NCI-H345 treated with DMSO at 0.1 percent for 48 hours (cell line): ENCODE measurements around the gene COL4A1.
"Not testable (repeated sequence)": the region's sequence is repeated elsewhere in the genome, so short reads cannot be mapped to it uniquely, and the experiment has no call there.

Experiments
- DNase-seq: peaks from one replicate; lab custom pipeline; 2025; ENCODE audit not compliant: unreplicated experiment; lab: John Stamatoyannopoulos, UW

The COL4A1 gene

DNA sequence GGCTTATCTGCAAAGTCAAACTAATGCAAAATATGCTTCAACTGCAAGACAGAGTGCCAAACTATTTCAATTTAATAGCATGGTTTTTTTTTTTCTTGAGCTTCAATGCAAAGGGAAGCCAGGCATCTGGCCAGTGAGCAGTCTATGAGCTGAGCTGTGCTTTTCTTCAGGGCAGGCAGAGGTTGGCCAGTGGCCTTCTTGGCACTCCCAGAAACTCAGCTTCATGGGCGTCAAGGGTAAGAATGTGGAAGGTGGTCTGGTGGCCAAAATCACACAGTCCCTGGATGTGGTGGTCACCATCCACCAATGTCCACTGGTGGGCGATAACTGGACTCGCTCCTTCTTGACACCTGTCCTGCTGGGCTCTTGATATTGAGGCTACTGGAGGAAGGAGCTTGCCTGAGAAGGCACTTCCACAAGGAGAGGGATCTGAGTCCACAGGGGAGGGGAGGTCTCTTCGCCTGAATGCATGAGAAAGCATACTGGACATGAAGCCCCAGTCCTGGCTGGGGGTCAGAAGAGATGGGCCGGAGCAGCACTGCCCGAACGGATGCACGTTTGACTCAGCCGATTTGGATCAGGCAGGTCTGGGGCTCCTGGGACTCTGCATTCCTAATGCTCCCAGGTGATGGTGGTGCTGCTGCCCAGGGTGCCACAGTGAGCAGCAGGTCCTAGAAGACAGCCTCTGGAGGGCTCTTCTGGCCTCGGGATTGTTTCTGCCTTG, 17.2 kb upstream of the COL4A1 start:
- no peak for DNase-seq

DNA sequence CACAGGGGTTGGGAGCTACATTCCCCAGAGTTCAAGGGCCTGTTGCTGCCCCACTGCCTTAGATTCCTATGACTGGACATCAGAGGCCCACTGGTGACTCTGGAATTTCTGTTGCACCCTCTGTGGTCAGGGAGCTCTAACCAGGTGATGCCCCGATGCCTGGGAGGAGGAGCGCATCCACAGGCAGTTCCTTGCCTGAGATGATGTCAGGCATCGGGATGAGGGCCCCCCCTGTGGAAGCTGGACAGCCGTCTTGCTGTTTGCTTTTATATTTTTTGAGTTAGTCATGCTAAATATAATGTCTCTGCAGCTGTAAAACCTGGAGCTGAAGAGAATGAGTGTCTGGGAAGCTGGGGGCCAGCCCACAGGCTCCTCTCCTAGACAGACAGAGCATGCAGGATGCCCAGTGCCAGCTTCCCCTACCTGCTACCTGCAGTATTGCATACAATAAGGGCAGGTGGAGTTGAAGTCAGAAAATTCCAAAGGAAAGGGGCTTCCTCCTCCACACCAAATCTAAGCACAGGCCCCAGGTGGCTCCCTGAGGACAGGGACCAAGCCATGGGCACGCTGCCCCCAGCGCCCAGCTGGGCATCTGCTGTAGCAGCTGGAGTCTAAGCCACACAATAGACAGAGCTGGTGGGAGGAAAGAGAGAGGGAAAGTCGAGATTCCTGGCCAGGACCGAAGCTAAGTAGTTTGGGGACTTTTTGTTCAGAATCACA, 16.4 kb upstream of the COL4A1 start:
- DNase-seq = no peak

DNA sequence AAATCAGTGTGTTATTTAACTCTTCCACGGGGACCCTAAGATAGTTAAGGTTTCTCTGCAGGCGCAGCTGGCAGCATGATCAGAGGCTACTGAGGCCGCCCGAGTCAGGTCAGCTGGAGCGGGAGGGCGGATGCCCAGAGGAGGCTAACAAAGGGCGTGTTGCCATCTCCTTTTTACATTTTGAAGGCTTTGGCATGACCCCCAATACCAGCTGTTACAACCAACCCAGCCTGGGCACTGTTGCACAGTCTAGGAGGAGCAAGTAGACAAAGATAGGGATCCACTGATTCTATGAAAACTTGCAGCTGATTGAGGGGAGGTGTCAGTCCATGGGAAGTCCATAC, 15.8 kb upstream of the COL4A1 start:
- no peak for DNase-seq

DNA sequence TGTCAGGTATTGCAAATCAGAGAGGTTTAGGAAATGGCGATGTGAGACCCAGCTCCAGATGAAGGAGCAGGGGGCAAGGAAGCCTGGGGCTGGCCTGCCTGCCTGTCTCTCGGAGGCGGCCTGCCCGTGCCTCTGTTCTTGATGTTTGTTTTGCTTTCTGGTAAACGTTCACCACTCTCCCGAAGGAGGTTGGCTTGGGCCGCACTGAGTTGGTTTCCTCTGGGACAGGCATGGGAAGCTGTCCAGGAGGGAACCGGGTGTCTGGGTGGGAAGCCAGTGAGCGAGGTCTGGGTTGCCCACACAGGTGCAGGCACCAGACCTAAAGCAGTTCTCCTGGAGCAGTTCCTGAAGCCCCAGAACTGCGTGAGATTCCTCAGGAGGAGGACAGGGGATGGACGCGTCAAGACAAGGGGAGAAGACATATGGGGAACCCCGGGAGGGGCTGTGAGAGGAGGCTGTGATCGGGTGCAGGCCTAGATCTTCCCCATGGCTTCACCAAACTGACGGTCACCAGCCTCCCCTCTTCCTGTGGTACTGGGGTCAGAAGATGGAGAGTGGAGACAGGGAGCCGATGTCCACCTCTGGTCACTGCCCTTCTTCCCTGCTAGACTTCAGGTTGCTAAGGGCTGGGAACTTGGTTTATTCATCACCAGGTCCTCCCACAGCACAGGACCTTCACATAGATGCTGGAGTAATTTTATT, 15.3 kb upstream of the COL4A1 start:
- DNase-seq = no peak

DNA sequence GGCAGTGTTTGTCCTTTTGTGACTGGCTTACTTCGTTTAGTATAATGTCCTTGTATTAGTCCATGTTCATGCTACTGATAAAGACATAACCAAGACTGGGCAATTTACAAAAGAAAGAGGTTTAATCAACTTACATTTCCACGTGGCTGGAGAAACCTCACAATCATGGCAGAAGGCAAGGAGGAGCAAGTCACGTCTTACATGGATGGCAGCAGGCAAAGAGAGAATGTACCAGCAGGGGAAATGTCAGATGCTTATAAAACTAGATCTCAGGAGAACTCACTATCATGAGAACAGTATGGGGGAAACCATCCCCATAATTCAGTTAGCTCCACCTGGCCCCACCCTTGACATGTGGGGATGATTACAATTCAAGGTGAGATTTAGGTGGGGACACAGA, 14.6 kb upstream of the COL4A1 start:
- DNase-seq = not testable (repeated sequence)

DNA sequence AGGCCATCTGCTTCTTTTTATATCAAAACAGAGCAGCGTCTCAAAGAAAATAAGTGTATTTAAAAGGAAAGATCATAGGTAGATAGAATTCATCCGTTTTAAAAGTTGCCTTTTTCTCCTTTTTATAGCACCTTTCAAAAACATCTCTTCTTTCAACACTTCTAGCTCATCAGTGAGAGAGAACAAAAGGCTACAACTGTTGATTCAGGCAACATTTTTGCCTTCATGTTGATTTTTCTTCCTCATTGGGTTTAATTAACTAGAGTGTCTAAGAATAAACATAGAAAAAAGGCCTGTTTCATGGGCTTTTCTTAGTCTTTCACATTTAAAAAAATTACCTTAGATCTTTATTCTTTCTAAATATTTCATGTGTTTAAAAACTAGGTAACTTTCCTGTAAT, 13.7 kb upstream of the COL4A1 start:
- DNase-seq = no peak

DNA sequence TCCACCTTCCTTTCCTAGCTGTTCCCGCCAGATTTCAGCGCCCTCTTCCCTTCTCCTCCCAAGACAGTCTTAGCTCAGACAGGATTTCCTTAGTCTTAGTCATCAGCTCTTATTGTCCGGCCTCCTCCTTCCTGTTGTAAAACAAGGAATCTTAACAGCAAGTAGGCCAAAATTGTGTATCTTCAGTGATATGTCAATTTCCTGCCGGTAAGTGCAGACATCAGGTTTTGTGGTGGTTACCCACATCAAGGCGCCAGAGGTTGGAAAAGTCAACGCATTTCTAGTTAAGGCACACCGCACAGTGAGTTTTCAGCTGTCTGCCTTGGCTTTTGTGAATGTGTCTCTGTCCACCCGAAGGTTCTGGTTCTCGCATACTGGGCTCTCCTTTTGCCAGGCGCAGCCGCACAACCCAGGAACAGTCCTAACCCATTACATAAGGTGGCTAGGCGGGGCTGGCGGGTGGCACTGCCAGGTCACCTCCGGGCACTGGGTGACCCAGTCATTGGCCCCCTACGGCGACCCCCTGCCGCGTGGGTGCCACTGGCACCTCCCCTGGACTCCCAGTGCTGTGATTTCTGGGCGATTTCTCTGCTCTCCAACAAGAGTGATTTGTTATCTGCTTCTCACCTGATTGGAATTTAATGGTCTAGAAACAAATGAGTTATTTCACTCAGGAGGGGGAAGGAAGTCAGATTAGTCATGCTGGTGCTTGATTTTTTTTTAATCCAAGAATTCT, 13.0 kb upstream of the COL4A1 start:
- DNase-seq = no peak

DNA sequence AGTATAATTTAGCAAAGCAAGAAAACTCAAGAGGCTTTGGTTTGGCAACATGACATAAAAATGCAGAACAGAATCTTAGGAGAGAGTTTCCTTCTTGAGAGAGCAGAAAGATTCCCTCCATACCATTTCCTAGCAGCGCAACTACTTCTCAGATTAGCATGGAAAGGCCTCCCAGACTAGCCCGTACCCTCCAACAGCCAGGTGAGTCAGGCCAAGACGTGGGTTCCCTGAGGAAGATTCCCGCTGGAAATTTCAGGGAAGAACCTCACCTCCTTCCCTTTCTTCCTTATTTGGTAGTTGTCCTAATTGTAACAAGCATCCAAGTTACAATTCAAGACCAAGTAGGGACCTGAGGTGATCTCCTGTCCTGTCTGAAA, 12.4 kb upstream of the COL4A1 start:
- no peak for DNase-seq

DNA sequence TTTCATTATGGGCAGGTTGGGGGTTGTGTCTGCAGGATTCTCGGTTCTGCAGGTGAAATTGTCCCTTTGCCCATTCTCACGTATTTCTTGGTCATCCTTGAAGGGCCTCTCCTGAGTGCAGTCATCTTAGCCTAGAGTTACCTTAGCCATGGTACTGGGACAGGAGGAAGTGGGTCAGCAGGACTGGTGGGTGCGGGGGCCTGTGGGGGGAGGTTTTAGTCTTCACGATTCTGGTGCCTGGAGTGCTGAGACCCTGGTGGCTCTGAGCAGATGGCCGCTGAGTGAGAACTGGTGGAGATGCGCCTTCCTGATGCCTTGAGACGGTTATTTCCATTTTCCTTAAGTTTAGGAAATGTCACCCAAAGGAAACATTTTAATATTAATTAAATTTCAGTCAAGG, 12.0 kb upstream of the COL4A1 start:
- DNase-seq = no peak

DNA sequence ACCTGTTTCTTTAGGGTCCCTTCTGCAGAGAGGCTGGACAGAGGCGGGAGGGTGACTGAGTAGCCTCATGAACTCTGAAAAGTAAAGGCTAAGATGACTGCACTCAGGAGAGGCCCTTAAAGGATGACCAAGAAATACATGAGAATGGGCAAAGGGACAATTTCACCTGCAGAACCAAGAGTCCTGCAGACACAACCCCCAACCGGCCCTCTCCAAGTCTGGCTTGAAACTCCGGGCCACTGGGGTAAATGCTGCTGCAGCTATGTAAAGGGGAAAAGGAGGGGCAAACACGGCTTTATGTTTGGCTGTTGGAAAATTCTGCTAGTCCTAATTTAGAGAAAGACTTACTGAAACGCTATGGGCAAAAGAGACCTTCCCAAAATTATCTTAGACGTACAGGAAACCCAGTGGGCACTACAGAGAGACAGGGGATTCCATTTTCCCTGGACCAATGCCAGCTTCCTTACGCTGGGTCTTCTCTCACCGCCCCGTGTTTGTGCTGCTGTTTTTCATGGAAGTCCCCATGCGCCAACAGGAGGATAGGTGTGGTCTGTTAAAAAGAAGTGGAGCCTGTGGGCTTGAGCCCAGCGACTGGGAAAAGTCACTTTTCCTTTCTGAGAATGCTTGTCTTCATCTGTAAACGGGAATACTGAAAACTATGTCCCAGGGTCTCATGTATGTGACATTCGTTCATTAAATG, 10.7 kb upstream of the COL4A1 start:
- DNase-seq = no peak

DNA sequence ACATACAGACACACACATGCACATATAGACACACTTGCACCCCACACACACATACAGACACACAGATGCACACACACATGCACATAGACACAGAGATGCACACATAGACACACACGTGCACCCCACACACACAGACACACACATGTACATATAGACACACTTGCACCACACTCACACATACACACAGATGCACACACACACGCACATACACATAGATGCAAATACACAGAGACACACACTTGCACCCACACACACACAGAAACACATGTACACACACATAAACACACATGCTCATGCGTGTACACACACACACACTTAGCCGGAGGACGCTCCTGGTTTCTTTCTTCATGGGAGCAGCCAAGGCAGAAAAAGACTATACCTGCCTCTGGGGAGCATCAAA, 10.1 kb upstream of the COL4A1 start:
- no peak for DNase-seq

DNA sequence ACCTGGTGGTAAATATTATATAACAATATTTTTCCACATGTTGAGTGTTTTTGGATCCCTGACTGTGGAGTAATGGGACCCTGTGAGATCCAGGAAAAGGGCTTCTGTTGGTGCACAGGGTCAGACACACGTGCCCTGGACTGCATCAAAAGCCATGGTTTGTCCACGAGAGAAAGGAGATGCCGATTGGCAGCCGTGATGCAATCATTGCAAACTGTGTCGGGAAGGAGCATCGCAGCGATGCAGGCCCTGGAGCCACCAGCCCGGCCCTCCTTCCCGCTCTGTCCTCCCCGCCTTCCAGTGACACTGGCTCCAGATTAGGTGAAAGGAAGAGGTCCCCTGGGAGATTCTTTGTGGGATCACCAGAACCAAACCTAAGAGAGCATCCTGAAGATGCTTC, 9.2 kb upstream of the COL4A1 start:
- no peak for DNase-seq

DNA sequence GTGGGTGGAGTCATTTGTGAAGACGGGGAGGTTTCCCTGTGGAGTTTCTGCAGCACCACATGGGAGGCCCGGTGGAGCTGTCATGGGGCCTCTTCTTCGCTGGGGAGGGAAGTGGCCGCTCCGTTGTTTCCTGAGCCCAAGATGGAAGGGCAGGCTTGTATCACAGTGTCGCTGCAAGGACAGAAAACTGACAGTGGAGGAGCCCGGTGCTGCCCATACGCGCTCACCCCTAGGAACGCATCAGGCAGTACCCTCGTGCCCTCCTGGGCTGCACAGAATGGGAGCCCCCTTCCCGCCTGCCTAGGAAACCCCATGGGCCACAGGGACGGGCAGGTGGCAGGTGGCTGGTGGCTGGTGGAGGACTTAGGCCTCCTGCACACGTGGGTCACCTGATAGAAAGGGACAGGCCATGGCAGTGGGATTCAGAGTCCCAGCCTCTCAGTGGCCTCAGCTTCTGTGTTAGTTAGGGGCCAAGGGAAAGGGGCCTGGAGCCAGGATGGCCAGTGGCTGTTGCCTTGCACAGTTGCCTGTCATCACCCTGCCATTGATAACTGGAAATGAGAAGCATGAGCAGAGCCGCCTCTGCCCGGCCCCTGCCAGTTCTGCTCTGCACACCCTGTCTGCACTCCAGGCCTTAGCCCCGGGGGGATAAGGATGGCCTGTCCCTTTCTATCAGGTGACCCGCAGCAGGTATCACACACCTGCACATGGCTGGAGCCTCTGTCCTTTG, 7.7 kb upstream of the COL4A1 start:
- no peak for DNase-seq

DNA sequence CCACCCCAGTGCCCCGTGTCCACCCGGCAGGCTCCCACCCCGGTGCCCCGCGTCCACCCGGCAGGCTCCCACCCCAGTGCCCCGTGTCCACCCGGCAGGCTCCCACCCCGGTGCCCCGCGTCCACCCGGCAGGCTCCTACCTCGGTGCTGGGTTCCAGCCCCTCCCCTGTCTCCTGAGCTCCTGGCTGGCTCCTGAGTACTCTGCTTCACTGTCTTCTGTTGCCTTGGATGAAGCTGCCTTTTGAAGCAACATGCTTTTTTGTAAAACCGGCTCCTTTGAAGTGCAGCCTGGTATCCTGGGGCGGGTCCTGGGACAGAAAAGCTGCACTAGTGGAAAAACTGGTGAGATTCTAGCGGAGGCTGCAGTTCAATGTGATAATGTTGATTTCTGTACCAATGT, 6.8 kb upstream of the COL4A1 start:
- not testable (repeated sequence) for DNase-seq

DNA sequence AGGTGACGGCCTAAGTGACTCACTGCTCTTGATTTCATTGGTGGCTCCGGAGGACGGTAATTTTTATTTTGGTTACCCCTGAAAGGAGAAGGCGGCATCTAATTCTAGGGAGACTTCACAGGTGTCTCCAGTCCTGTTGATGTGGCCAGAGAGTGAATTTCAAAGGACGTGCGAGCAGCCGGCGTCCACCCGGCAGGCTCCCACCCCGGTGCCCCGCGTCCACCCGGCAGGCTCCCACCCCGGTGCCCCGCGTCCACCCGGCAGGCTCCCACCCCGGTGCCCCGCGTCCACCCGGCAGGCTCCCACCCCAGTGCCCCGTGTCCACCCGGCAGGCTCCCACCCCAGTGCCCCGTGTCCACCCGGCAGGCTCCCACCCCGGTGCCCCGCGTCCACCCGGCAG, 6.3 kb upstream of the COL4A1 start:
- DNase-seq = not testable (repeated sequence)

DNA sequence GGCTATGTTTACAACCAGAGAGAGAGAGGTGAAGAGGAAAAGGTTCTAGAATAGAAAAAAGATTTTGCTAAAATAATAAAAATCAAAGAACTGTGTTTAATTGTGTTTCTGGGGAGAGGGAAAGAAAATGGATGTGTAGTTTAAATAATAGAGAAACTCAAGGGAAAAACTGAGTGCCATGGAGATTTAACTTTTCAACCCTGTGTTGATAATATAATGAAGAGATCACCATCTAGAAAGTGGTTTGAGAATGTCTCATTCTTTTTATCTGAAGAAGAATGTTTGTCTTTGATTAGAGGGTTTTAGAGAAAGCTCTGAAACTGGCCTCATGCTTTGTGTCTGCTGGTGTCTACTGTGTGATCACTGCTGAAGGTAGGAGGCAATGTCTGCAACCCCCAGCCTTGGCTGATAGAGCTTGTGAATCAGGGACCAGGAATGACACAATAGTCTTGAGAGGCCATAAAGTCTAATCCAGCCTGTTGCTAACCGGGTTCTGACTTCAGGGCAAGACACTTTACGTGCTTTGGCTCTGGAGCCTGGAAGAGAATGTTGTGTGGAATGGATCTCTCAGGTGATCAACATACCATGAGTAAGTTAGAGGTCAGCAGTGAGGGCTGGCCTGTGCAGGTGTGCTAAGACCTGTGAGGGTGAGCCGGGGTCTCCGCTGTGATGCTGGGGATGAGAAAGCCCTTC, 5.5 kb upstream of the COL4A1 start:
- DNase-seq = no peak

DNA sequence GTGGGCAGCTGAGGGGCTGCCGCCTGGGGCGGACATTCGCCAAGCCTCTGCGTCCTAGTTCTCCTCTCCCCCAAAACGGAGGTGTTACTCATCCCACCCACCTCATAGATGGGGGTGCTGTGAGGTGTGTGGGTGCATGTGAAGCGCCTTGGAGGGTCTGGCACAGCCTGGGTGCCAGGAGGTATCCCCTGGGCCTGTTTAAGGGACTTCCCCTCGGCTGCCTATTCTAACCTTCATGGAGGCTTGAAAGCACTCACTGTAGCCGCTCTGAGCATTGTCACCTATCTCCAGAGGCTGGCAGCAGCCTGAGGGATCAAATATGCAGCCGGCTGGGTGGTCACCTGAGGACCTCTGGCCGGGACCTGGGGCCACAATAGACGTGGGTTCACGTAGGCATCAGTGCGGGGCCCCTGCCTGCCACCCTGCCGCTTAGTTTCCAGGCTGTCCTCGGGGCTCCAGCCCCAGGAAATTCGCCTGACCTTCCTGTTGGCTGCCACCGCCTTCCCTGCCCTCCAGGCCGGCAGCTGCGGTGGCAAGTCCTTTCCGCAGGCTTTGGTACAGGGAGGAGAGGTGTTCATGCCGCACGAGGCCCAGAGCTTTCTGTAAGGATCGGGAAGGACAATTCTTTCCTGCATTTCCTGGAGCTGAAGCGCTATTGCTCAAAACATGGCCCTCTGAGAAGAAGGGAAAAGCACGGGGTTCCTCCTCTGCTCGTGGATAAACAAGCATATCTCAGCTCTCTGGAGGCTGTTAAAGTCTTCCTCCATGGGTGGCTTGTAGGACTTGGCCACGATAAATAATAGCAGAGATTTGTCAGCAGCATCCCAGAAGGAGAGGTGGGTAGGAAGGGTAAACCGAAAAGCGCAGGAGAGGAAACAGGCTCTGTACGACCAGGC, 4.7 kb upstream of the COL4A1 start:
- DNase-seq = no peak

DNA sequence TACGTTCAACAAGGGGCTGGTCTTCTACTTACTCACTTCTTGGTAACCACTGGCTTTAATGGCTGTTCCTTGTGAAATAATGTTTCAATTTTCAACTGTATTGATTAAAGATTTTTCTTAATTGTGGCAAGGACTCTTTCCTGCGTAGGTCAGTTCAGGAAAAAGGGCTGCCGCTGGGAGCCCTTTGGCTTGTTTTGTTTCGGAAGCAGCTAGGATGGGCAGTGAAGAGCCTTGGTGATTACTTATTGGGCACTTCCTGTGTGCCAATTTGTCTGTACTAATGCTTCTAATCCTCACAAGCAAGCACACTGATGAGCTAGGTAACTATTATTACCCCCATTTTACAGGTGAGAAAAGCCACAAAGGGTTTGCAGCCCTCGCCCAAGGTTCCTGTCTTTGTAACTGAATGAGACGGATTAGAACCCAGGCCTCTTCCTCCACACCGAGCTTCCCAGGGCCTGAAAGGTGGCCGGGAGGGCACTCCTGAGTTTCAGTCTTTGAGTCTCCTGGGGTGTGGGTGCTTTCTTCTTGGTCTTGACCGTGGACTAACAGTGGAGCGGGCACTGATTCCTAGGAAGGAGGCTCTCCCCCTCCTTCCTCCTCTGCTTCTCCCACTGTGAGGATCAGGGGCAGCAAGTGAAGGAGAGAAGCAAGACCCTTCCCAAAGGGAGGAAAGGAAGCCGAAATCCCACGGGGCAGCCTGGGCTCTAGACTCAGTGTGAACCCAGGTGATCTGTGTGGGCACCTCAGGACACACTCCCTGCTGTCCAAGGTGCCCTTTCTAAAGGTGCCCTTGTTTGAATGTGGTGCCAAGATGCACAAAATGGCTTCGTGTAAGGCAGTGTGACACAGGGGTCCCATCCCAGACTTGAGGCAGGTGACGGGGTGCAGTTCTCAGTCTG, 3.8 kb upstream of the COL4A1 start:
- DNase-seq = no peak
